Naive thymus-derived CD8-positive, alpha-beta T cell (primary cell): Measurements from ENCODE around the gene PTCH2. TPM values are rescaled to one million over a fixed set of nuclear protein-coding genes. Genes with fewer than 3 reads are reported as not detected.
"Not testable (repeated sequence)": the region's sequence is repeated elsewhere in the genome, so short reads cannot be mapped to it uniquely, and the experiment has no call there.

Experiments
- ATAC-seq, 2 donors: fragments of 150-1000 bp; cut with Tn5 transposase in 1 of 2; sonication (Bioruptor Pico), chemical (Tn5 transposase) in 1 of 2; 1 replicate in 1 of 2; 2 replicates in 1 of 2; pipeline ENCODE4 v1.10.0; 2021; ENCODE audit warnings: mild to moderate bottlenecking in 2 of 2, moderate library complexity in 2 of 2
- POLR2A ChIA-PET: fragments of 350-600 bp; sonication (Branson Sonifier 250); formaldehyde crosslinking; loops from one replicate; lab custom pipeline; 2021; ENCODE audit warnings: antibody characterized with exemption; lab: Charles Lee
- DNase-seq, 10 donors: peaks; one replicate each; pipeline versions ENCODE4 v3.0.0 to v3.0.0-alpha.2; 2020 to 2022
- H3K27ac Mint-ChIP-seq, 10 donors: one replicate each; pipeline ENCODE4 v1.8.0; 2020 to 2022; ENCODE audit warnings: mild to moderate bottlenecking in 10 of 10, mixed read lengths in 10 of 10, moderate library complexity in 4 of 10, inconsistent platforms in 1 of 10
- H3K27me3 Mint-ChIP-seq, 5 donors: one replicate each; pipeline ENCODE4 v1.8.0; 2021 to 2022; ENCODE audit warnings: mixed read lengths in 5 of 5
- H3K36me3 Mint-ChIP-seq, 3 donors: one replicate each; pipeline ENCODE4 v1.8.0; 2020 to 2022; ENCODE audit warnings: mixed read lengths in 3 of 3, mild to moderate bottlenecking in 2 of 3, inconsistent platforms in 1 of 3
- H3K4me1 Mint-ChIP-seq, 4 donors: one replicate each; pipeline ENCODE4 v1.8.0; 2021 to 2022; ENCODE audit warnings: mixed read lengths in 4 of 4
- H3K4me3 Mint-ChIP-seq, 10 donors: one replicate each; pipeline ENCODE4 v1.8.0; 2020 to 2022; ENCODE audit warnings: mild to moderate bottlenecking in 10 of 10, mixed read lengths in 10 of 10, moderate library complexity in 6 of 10, inconsistent platforms in 1 of 10
- H3K9me3 Mint-ChIP-seq, 9 donors: one replicate each; pipeline ENCODE4 v1.8.0; 2020 to 2022; ENCODE audit warnings: mixed read lengths in 9 of 9, mild to moderate bottlenecking in 3 of 9, inconsistent platforms in 1 of 9, moderate library complexity in 1 of 9
- polyA plus RNA-seq, 3 donors: library from polyadenylated mRNA; unstranded; fragments of 300-500 nt; fragmentation: Illumina TruSeq; gene quantifications; one replicate each; pipeline ENCODE4 v1.2.3, GENCODE V29; 2021
- total RNA-seq, 8 experiments: library from RNA in 2 of 8; stranded (reverse) in 2 of 8; gene quantifications; one replicate each; pipeline ENCODE4 v1.2.3 and lab custom pipeline; 2021 to 2026

PTCH2 gene
- total and polyA plus RNA-seq, 5 experiments from 2014 or later: 1.6 to 2.0 TPM; not detected in 3

GRCh38 chr1:44806025-44806703 is 36.9 kb downstream of the PTCH2 start:
- POLR2A ChIA-PET: interaction anchor here (0.5 to 16.4 kb wide), 6 partner anchors 8 to 84 kb away, joined by 3 to 590 read pairs (median 7); no protein-coding TSS in a partner anchor
- H3K27me3 Mint-ChIP-seq: no peaks in the 10 kb centered on the region
- ATAC-seq (no peak), DNase-seq (peak in 3 of 10 donors; percentile 40 to 64 (median 41))
- peaks cover 41 to 84% (median 77%) of the 10 kb centered on the region in 4 donors for H3K4me1 Mint-ChIP-seq
- no peaks in the 10 kb centered on the region for H3K9me3 Mint-ChIP-seq
- H3K4me3 Mint-ChIP-seq: peak overlapping the region in 1 of 10 donors; percentile 34
- H3K36me3 Mint-ChIP-seq: peaks cover 0 to 42% (median 22%) of the 10 kb centered on the region in 3 donors
- peak overlapping the region; percentile 99 to 100 (median 99) for H3K27ac Mint-ChIP-seq

DNA sequence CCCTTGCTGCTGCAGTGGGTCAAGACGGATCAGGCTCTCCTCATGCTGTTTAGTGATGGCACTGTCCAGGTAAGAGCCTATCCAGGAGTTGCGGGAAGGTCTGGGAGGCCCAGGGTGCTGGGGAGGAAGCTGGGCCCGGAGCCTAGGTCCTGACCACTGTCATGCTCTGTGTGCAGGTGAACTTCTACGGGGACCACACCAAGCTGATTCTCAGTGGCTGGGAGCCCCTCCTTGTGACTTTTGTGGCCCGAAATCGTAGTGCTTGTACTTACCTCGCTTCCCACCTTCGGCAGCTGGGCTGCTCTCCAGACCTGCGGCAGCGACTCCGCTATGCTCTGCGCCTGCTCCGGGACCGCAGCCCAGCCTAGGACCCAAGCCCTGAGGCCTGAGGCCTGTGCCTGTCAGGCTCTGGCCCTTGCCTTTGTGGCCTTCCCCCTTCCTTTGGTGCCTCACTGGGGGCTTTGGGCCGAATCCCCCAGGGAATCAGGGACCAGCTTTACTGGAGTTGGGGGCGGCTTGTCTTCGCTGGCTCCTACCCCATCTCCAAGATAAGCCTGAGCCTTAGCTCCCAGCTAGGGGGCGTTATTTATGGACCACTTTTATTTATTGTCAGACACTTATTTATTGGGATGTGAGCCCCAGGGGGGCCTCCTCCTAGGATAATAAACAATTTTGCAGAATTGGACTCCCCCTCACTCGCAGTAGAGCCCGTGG is 37.6 kb downstream of the PTCH2 start:
- POLR2A ChIA-PET: interaction anchor here (0.5 to 16.4 kb wide), 6 partner anchors 9 to 84 kb away, joined by 3 to 590 read pairs (median 7); no protein-coding TSS in a partner anchor
- Mint-ChIP-seq H3K4me3 (peak overlapping the region in 2 of 10 donors; percentile 34 to 48), H3K9me3 (no peaks in the 10 kb centered on the region), H3K27ac (peak overlapping the region; percentile 66 to 99 (median 90)), H3K36me3 (peaks cover 4 to 42% (median 24%) of the 10 kb centered on the region in 3 donors), H3K27me3 (no peaks in the 10 kb centered on the region), H3K4me1 (peaks cover 37 to 82% (median 73%) of the 10 kb centered on the region in 4 donors)
- DNase-seq (peak in 2 of 10 donors; percentile 0 to 32), ATAC-seq (no peak)

DNA sequence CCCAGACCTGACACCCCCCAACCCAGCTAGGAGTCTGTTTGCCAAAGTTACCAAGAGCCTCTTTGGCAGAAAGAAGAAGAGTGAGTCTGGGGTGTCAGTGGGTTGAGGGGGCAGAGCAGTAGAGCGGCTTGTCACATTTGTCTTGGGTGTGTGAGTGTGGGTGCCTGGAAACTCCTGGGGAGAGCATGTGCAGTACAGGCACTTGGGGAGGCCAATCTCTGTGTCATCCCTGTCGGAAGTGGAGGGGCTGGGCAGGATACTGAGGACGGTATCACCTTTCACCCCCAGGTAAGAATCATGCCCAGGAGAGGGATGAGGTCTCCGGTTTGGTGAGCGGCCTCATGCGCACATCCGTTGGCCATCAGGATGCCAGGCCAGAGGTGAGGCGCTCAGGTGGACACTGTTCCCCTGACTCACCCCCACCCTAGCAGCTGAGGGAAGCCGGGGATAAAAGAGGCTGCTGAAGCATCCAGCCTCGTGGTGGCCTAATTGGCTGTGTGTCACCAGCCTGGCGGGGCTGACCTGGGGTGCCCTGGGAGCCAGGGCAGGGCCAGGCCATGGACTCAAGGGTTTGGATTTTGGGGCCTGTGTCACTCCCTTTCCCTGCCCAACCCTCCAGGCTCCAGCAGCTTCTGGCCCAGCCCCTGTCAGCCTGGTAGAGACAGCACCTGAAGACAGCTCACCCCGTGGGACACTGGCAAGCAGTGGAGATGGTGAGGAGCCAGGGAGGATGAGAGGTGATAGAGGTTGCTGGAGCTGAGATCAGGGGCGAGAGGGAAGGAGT is 39.5 kb downstream of the PTCH2 start:
- H3K36me3 Mint-ChIP-seq: peaks cover 4 to 42% (median 24%) of the 10 kb centered on the region in 3 donors
- peak overlapping the region; percentile 19 to 99 (median 69) for H3K4me3 Mint-ChIP-seq
- H3K4me1 Mint-ChIP-seq: peaks cover 31 to 74% (median 65%) of the 10 kb centered on the region in 4 donors
- no peak for ATAC-seq
- peak in 1 of 10 donors; percentile 55 for DNase-seq
- H3K27me3 Mint-ChIP-seq: no peaks in the 10 kb centered on the region
- H3K9me3 Mint-ChIP-seq: no peaks in the 10 kb centered on the region
- POLR2A ChIA-PET: interaction anchor here (0.6 to 16.4 kb wide), 4 partner anchors 8 to 32 kb away, joined by 3 to 590 read pairs (median 232); partner anchors contain the start of genes BEST4, BTBD19 and DYNLT4
- peak overlapping the region; percentile 89 to 99 (median 94) for H3K27ac Mint-ChIP-seq

GRCh38 chr1:44803062-44803311 is 40.1 kb downstream of the PTCH2 start:
- POLR2A ChIA-PET: interaction anchor here (0.6 to 16.4 kb wide), 5 partner anchors 9 to 81 kb away, joined by 3 to 590 read pairs (median 52); partner anchors contain the start of genes BEST4, BTBD19 and DYNLT4
- H3K36me3 Mint-ChIP-seq: peaks cover 4 to 42% (median 24%) of the 10 kb centered on the region in 3 donors

DNA sequence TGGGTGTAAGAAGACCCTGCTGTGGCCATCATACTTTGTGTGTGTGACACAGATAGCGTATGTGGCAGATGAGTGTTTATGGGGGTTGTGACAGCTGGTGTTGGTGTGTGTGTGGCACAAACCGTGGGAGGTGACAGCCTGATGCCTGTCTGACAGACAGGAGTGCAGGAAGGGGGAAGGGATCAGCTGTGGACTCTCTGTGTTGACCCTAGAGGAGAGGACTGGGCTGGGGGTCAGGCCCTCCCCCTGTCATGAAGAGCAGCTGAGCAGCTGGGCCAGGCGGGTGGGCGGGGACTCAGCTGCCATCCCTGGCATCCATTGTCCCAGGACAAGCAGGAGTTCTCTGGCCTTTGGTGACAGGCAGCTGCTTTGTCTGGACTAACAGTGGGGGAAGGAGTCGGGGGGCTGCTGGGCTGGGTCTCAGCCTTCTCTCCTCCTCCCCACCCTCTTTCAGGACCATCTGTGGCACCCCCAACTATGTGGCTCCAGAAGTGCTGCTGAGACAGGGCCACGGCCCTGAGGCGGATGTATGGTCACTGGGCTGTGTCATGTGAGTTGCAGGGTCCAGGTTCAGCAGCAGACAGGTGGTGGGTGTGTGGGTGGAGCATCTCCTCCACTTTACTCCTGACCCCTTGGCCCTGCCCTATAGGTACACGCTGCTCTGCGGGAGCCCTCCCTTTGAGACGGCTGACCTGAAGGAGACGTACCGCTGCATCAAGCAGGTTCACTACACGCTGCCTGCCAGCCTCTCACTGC is 40.6 kb downstream of the PTCH2 start:
- ATAC-seq: no peak
- Mint-ChIP-seq H3K36me3 (peaks cover 4 to 42% (median 24%) of the 10 kb centered on the region in 3 donors), H3K4me1 (peaks cover 27 to 64% (median 56%) of the 10 kb centered on the region in 4 donors), H3K9me3 (no peaks in the 10 kb centered on the region), H3K4me3 (peak overlapping the region; percentile 72 to 99 (median 94)), H3K27ac (peak overlapping the region; percentile 89 to 99 (median 95)), H3K27me3 (no peaks in the 10 kb centered on the region)
- POLR2A ChIA-PET: interaction anchor here (0.6 to 16.4 kb wide), 5 partner anchors 9 to 81 kb away, joined by 3 to 590 read pairs (median 52); partner anchors contain the start of genes BEST4, BTBD19 and DYNLT4
- DNase-seq: peak in 1 of 10 donors; percentile 61

More at GRCh38 chr1:44803062-44803311, 40.1 kb downstream of the PTCH2 start:
- peak in 1 of 10 donors; percentile 61 for DNase-seq
- H3K27ac Mint-ChIP-seq: peak overlapping the region; percentile 89 to 99 (median 94)
- H3K4me3 Mint-ChIP-seq: peak overlapping the region; percentile 19 to 99 (median 69)
- no peaks in the 10 kb centered on the region for H3K27me3 Mint-ChIP-seq
- no peaks in the 10 kb centered on the region for H3K9me3 Mint-ChIP-seq
- H3K4me1 Mint-ChIP-seq: peaks cover 30 to 69% (median 61%) of the 10 kb centered on the region in 4 donors
- ATAC-seq: no peak

GRCh38 chr1:44801491-44802305 is 41.4 kb downstream of the PTCH2 start:
- no peaks in the 10 kb centered on the region for H3K27me3 Mint-ChIP-seq
- no peaks in the 10 kb centered on the region for H3K9me3 Mint-ChIP-seq
- peak in 1 of 2 donors; percentile 7 for ATAC-seq
- peaks cover 19 to 57% (median 48%) of the 10 kb centered on the region in 4 donors for H3K4me1 Mint-ChIP-seq
- DNase-seq: peak in 5 of 10 donors; percentile 32 to 65 (median 48)
- H3K4me3 Mint-ChIP-seq: peak overlapping the region; percentile 72 to 99 (median 94)
- POLR2A ChIA-PET: interaction anchor here (1.2 to 16.4 kb wide), 17 partner anchors 10 to 698 kb away, joined by 3 to 590 read pairs (median 19); partner anchors contain the start of genes BEST4, BTBD19, CCDC163 and DYNLT4
- H3K27ac Mint-ChIP-seq: peak overlapping the region; percentile 89 to 99 (median 98)
- H3K36me3 Mint-ChIP-seq: peaks cover 4 to 36% (median 22%) of the 10 kb centered on the region in 3 donors

- H3K27ac Mint-ChIP-seq: peak within 1 kb of the TSS; percentile 89 to 99 (median 99)
- POLR2A ChIA-PET: interaction anchor here (0.6 to 16.4 kb wide), 28 partner anchors 9 to 889 kb away, joined by 3 to 590 read pairs (median 10); partner anchors contain the start of genes BEST4, BTBD19, CCDC163 and DYNLT4
- DNase-seq: peak; percentile 97 to 99 (median 98)
- peaks cover 17 to 48% (median 45%) of the 10 kb centered on the region in 4 donors for H3K4me1 Mint-ChIP-seq
- H3K9me3 Mint-ChIP-seq: no peaks in the 10 kb centered on the region
- H3K4me3 Mint-ChIP-seq: peak within 1 kb of the TSS; percentile 72 to 99 (median 97)
- ATAC-seq: peak; percentile 78 to 81
- peaks cover 4 to 27% (median 17%) of the 10 kb centered on the region in 3 donors for H3K36me3 Mint-ChIP-seq
- no peaks in the 10 kb centered on the region for H3K27me3 Mint-ChIP-seq
These were observed 43.1 kb downstream of the PTCH2 start, which contains the start of gene PLK3 for GRCh38 chr1:44799770-44800584. Gene PLK3 (plus strand): TSS chr1:44800377. CDS start chr1:44800464, 87 bp downstream.

DNA sequence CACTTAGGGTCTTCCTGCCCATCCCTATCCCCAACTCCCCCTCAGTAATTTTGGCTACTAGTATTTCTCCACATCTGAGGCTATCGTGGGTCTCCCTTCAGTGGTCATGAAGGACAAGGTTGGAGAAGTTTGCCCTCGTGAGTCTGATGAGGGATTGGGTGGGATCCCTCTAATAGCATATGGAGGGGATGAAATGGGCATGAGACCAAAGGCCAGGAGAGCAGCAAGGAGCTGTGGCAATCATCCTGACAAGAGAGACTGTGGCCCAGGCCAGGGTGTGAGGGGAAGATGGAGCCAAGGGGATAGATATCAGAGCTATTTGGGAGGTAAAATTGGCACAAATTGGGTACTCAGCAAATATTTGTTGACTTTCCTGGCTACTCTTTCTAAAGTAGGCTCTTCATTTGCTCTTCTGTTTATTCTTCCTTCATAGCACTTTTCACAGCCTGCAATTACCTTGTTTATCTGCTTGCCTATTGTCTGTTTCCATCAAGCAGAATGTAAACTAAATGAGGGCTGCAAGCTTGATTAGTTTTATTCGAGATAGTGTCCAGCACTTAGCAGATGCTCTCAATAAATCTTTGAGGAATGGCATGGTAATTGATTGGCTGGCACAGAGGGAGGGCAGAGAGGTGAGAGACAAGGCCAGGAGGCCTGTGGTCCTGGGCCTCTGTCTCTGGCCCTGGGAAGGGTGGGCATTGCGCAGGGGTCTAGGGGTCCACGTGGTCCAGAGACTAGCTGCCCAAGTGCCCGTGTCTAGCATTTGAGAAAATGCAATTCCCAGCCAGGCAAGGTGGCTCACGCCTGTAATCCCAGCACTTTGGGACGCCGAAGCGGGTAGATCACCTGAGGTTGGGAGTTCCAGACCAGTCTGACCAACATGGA is 44.3 kb downstream of the PTCH2 start:
- no peaks in the 10 kb centered on the region for H3K27me3 Mint-ChIP-seq
- peaks cover 16 to 39% (median 35%) of the 10 kb centered on the region in 4 donors for H3K4me1 Mint-ChIP-seq
- no peaks in the 10 kb centered on the region for H3K9me3 Mint-ChIP-seq
- peak in 1 of 10 donors; percentile 54 for DNase-seq
- H3K27ac Mint-ChIP-seq: peak overlapping the region; percentile 86 to 99 (median 98)
- POLR2A ChIA-PET: interaction anchor here (0.7 to 16.4 kb wide), 11 partner anchors 9 to 213 kb away, joined by 3 to 590 read pairs (median 28); partner anchors contain the start of genes BEST4, BTBD19, DYNLT4 and HECTD3
- H3K4me3 Mint-ChIP-seq: peak overlapping the region in 6 of 10 donors; percentile 26 to 99 (median 58)
- no peak for ATAC-seq
- peaks cover 4 to 15% (median 10%) of the 10 kb centered on the region in 3 donors for H3K36me3 Mint-ChIP-seq

- H3K27me3 Mint-ChIP-seq, H3K4me3 Mint-ChIP-seq, ATAC-seq, H3K9me3 Mint-ChIP-seq, H3K36me3 Mint-ChIP-seq: not testable (repeated sequence)
- Mint-ChIP-seq H3K27ac (peak overlapping the region in 5 of 10 donors; percentile 39 to 89 (median 78)), H3K4me1 (peaks cover 11 to 31% (median 27%) of the 10 kb centered on the region in 4 donors)
- peak in 1 of 10 donors; percentile 13 for DNase-seq
- POLR2A ChIA-PET: interaction anchor here (0.8 to 16.4 kb wide), 3 partner anchors 14 to 77 kb away, joined by 3 to 590 read pairs (median 413); partner anchors contain the start of genes BTBD19 and DYNLT4
These were observed 45.2 kb downstream of the PTCH2 start for GRCh38 chr1:44797886-44798285.
